Ovary (tissue), 9 donors: ENCODE measurements around the gene DCAF8. TPM values are rescaled to one million over a fixed set of nuclear protein-coding genes. Genes with fewer than 3 reads are reported as not detected.

Experiments used
- DNase-seq, 5 donors: peaks; one replicate each; pipeline ENCODE4 v3.0.0-alpha.2; 2019 to 2020
- H3K27ac ChIP-seq, 2 donors: fragments of 200-600 bp; one replicate each; pipeline versions ENCODE4 v1.5.1 to v1.8.0; 2019 to 2022
- H3K27me3 ChIP-seq: fragments of 200-600 bp; one replicate; pipeline ENCODE4 v1.8.0; 2022
- H3K36me3 ChIP-seq: fragments of 200-600 bp; sonication (generic); one replicate; pipeline ENCODE4 v1.5.1; 2019
- H3K4me1 ChIP-seq: one replicate; pipeline ENCODE4 v1.8.1; 2013; ENCODE audit warnings: mild to moderate bottlenecking, moderate library complexity; ENCODE audit not compliant: insufficient read depth
- H3K4me3 ChIP-seq: fragments of 200-600 bp; sonication (generic); one replicate; pipeline ENCODE4 v1.5.1; 2017
- H3K9me3 ChIP-seq, 2 donors: fragments of 200-600 bp in 1 of 2; sonication (generic) in 1 of 2; one replicate each; pipeline versions ENCODE4 v1.5.1 to v1.8.1; 2013 to 2019; ENCODE audit warnings: mild to moderate bottlenecking in 1 of 2, moderate library complexity in 1 of 2
- EP300 ChIP-seq: sonication (generic); formaldehyde crosslinking; IDR thresholded peaks from one replicate; pipeline ENCODE4 v1.6.1; 2017; ENCODE audit warnings: antibody characterized with exemption
- POLR2A ChIP-seq: fragments of 450-650 bp; IDR thresholded peaks from one replicate; pipeline ENCODE4 v1.6.1; 2017; ENCODE audit warnings: antibody characterized with exemption, mild to moderate bottlenecking, moderate library complexity
- WGBS, 3 donors: extraction: QIAGEN DNeasy Blood & Tissue Kit in 1 of 3; methylation state at CpG; one replicate each; pipeline versions ENCODE4 v1.1.5 to v1.1.7; 2013 to 2017; 5-methylcytosine and 5-hydroxymethylcytosine counted together
- intact Hi-C, 4 donors: fragments of 100-400 bp; cut with DNase I; formaldehyde crosslinking; loops; one replicate each; pipeline versions ENCODE4 v1.11.0 to v1.15.1; 2022 to 2023
- polyA plus RNA-seq, 2 donors: library from polyadenylated mRNA; stranded (reverse); fragments of 200-250 nt in 1 of 2; fragments of 350-450 nt in 1 of 2; fragmentation: Illumina TruSeq in 1 of 2; extraction: RNeasy Lipid Tissue Mini Kit (QIAGEN cat#74804) in 1 of 2; gene quantifications; one replicate each; pipeline ENCODE4 v1.2.3, GENCODE V29; 2013 to 2014
- total RNA-seq, 7 donors: library from RNA; depleted of rRNA in 2 of 7; stranded (reverse); fragments of >200 nt in 2 of 7; fragmentation: NEBNext Ultra II Directional in 3 of 7; extraction: Animal tissue kit (Norgen Biotek cat#: 25700) in 3 of 7; gene quantifications; one replicate each; pipeline versions ENCODE4 v1.1.0 to v1.2.4, GENCODE V29; 2016 to 2023
- TF ChIP-seq, protein P1 (sequence below), 3 donors: fragments of 450-650 bp in 2 of 3; fragments of 200-600 bp in 1 of 3; IDR thresholded peaks; one replicate each; pipeline versions ENCODE4 v1.5.1 to v1.8.0; 2016 to 2022; ENCODE audit warnings: antibody characterized with exemption in 3 of 3, mild to moderate bottlenecking in 1 of 3
- donor health status: DM: no; HTN: no; CAD: no; lungs with moderate emphysema.
- donor health status: DM: no; HTN: no; CAD: no.
- donor health status: Bipolar disorder and iron deficiency.
- donor health status: DM: yes; HTN: yes; CAD: no.
- donor health status: DM: no; HTN: no; CAD: no.
- donor health status: DM: yes; HTN: yes; CAD: no.

DCAF8 gene
- total and polyA plus RNA-seq, 9 donors: 85.2 to 147 (median 104) TPM

DNA sequence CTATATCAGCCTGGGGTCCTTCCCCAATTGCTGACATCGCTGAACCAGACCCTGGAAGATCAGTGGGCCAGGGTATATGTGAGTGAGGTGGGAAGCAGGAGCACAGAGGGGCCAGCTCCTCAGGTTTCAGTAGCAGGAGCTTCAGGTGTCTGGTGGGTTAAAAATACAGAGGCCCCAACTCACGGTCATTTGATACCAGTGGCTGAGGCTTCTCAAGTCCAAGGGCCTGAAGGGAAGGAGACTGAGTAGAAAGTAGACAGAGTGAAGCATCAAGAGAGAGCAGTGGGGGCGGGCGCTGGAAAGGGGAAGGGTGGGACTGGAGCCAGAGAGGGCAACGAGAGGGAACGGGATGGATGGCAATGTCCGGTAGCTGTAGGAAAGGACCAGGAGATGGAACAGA lies 74.0 kb downstream of the DCAF8 start:
- WGBS, 3 donors: 76 to 83% (median 79%) methylated on average over 7 of the region's 7 CpGs
- intact Hi-C loops: loop anchor here in 1 of 4 donors (5.0 kb wide), 1 partner anchor 81 kb away; no protein-coding TSS in a partner anchor

DNA sequence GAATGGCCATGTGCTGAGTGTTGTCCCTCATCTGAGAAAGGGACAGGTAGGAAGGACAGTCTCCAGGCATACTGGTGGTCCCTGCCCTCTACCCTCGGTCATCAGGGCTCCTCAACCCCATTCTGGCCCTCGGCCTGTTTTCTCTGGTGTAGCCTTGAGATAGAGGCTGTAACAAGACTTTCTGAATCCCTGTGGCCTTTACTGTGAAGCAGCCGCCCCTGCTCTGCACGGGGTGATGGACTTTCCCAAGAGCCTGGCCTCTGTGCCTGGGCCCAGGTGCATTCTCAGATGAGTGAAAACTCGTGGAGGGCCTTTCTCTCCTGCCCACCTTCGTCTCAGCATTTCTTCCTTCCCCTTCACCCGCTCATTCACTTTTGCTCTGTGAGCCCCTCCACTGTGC lies 74.9 kb downstream of the DCAF8 start:
- WGBS, 3 donors: 69 to 77% (median 77%) methylated on average over 7 of the region's 7 CpGs
- intact Hi-C loops: loop anchor here in 1 of 4 donors (5.0 kb wide), 1 partner anchor 80 kb away; no protein-coding TSS in a partner anchor

More for the DNA sequence above, 74.0 kb downstream of the DCAF8 start:
- no peak for DNase-seq
- no peak overlapping the region for H3K4me3 ChIP-seq
- no peaks in the 10 kb centered on the region for H3K36me3 ChIP-seq
- TF ChIP-seq EP300 (no peak), POLR2A (no peak)
- TF ChIP-seq, protein P1, sequence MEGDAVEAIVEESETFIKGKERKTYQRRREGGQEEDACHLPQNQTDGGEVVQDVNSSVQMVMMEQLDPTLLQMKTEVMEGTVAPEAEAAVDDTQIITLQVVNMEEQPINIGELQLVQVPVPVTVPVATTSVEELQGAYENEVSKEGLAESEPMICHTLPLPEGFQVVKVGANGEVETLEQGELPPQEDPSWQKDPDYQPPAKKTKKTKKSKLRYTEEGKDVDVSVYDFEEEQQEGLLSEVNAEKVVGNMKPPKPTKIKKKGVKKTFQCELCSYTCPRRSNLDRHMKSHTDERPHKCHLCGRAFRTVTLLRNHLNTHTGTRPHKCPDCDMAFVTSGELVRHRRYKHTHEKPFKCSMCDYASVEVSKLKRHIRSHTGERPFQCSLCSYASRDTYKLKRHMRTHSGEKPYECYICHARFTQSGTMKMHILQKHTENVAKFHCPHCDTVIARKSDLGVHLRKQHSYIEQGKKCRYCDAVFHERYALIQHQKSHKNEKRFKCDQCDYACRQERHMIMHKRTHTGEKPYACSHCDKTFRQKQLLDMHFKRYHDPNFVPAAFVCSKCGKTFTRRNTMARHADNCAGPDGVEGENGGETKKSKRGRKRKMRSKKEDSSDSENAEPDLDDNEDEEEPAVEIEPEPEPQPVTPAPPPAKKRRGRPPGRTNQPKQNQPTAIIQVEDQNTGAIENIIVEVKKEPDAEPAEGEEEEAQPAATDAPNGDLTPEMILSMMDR (IDR thresholded peaks at IDR 0.05): no peak
- peaks cover 1% of the 10 kb centered on the region for H3K4me1 ChIP-seq
- H3K27ac ChIP-seq: no peak overlapping the region
- no peaks in the 10 kb centered on the region for H3K27me3 ChIP-seq
- H3K9me3 ChIP-seq: no peaks in the 10 kb centered on the region

DNA sequence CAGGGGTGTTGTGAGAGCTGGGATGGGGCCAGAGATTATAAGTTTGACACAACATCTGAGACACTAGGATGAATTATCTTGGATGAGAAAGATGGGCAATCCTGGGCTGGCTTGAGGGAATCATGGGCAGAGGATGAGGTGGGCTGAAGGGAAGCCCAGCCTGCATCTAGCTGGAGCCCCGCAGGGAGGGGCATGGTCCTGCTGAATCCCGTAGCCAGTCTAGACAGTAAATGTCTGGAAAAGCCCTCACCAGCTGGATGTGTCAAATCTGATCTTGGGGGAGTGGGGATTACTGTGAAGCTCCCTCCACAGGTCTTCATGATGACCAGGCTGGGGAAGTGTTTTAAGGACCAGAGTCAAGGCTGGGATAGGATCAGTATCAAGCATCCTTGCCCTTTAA lies 75.6 kb downstream of the DCAF8 start:
- no peak overlapping the region for H3K4me3 ChIP-seq
- no peaks in the 10 kb centered on the region for H3K9me3 ChIP-seq
- 28 to 43% (median 36%) methylated on average over 2 of the region's 2 CpGs for WGBS, 3 donors
- no peaks in the 10 kb centered on the region for H3K36me3 ChIP-seq
- TF ChIP-seq, protein P1 (IDR thresholded peaks at IDR 0.05): no peak
- TF ChIP-seq EP300: no peak
- no peak for TF ChIP-seq POLR2A
- intact Hi-C loops: loop anchor here in 1 of 4 donors (5.0 kb wide), 1 partner anchor 79 kb away; no protein-coding TSS in a partner anchor
- no peaks in the 10 kb centered on the region for H3K27me3 ChIP-seq
- DNase-seq: no peak
- H3K27ac ChIP-seq: no peak overlapping the region
- H3K4me1 ChIP-seq: no peaks in the 10 kb centered on the region

More for the DNA sequence above, 74.9 kb downstream of the DCAF8 start:
- TF ChIP-seq, protein P1 (IDR thresholded peaks at IDR 0.05): no peak
- TF ChIP-seq POLR2A: no peak
- TF ChIP-seq EP300: no peak
- Histone ChIP-seq H3K9me3 (no peaks in the 10 kb centered on the region), H3K27me3 (no peaks in the 10 kb centered on the region), H3K27ac (no peak overlapping the region), H3K4me1 (no peaks in the 10 kb centered on the region), H3K36me3 (no peaks in the 10 kb centered on the region), H3K4me3 (no peak overlapping the region)
- no peak for DNase-seq

DNA sequence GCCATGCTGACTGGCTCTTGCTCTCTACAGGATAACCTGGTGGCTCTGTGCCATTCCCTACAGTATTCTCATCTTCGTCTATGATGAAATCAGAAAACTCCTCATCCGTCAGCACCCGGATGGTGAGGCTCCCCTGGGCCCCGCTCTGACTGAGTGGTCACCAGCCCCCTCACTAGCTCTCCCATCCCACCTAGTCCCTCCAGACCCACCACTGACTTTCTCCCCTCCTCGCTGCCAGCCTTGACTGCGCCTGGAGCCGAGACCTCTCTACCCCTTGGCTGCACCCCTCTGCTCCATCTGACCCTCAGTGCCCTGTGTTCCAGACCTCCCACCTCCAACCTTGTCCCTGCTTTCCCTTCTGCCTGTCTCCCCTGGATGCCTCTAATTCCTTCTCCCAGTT lies 76.1 kb downstream of the DCAF8 start:
- WGBS, 3 donors: 77 to 90% (median 83%) methylated on average over 7 of the region's 7 CpGs

More for the DNA sequence above, 76.1 kb downstream of the DCAF8 start:
- intact Hi-C loops: loop anchor here in 1 of 4 donors (5.0 kb wide), 1 partner anchor 79 kb away; no protein-coding TSS in a partner anchor
- H3K4me1 ChIP-seq: no peaks in the 10 kb centered on the region
- H3K27ac ChIP-seq: no peak overlapping the region
- DNase-seq: no peak
- H3K36me3 ChIP-seq: no peaks in the 10 kb centered on the region
- H3K9me3 ChIP-seq: no peaks in the 10 kb centered on the region
- no peak for TF ChIP-seq POLR2A
- no peak for TF ChIP-seq EP300
- TF ChIP-seq, protein P1 (IDR thresholded peaks at IDR 0.05): no peak
- H3K27me3 ChIP-seq: no peaks in the 10 kb centered on the region
- H3K4me3 ChIP-seq: no peak overlapping the region
